ENCODE data around the gene RPS19BP1.

GRCh38 chr22:39560127-39560526 is 27.6 kb upstream of the RPS19BP1 start:
- TF ChIP-seq CTCF (IDR thresholded peaks at IDR 0.05) (no peak), GABPA (IDR thresholded peaks at IDR 0.05; ENCODE audit: low read depth) (no peak), SIN3A (IDR thresholded peaks at IDR 0.05; ENCODE audit: borderline replicate concordance, low read depth, low read length) (no peak), RFX5 (IDR thresholded peaks at IDR 0.05; ENCODE audit: low read length) (no peak), JUND (IDR thresholded peaks at IDR 0.05) (no peak), TEAD4 (IDR thresholded peaks at IDR 0.05; ENCODE audit: borderline replicate concordance, insufficient read depth) (no peak), POLR2AphosphoS5 (IDR thresholded peaks at IDR 0.05; ENCODE audit: low read depth, low read length) (no peak)

Measured in SK-N-SH (cell line).